ENCODE measurements around the gene CLEC11A.
A peak's percentile ranks its signal among the peaks of the same experiment; 100 is the strongest.

CLEC11A gene

DNA sequence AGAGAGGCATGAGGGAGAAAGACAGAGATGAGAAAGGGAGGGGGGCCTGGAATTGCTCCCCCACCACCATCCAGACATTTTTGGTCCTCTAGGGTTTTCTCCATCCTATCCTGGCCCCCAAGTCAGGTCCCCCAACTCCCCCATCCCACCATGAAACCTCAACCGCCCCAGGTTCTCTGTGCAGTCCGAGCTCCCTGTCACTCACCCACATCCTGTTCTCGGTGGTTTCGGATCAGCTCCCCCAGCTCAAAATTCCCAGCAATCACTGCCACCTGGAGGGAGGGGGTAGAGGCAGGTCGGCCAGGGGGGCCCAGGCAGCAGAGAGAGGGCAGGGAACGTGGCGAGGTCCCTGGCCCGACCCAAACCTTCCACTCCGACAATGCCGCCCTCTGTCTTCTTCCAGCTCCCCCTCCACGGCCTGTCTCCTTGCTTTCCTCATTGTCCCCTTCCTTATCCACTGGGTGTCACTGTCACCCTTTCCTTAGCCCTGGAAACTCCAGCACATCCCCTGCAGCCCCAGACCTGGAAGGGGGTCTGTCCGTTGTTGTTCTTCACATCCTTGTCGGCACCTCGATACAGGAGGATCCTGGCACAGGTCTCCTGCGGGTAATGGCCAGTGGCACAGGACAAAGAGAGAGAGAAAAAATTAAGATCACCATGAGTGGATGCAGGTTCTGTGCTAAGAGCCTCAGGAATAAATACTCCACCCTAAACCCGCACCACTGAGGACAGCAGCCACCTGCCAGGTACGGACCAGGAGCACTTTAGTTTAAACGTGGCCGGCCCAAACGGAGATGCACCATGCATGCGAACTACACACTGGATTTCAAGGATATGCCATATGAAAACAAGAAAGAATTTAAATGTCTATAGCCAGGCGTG, 19.0 kb upstream of the CLEC11A start:
- DNase-seq (ENCODE audit: low read depth in 2 of 2, low spot score in 1 of 2) = no peak

DNA sequence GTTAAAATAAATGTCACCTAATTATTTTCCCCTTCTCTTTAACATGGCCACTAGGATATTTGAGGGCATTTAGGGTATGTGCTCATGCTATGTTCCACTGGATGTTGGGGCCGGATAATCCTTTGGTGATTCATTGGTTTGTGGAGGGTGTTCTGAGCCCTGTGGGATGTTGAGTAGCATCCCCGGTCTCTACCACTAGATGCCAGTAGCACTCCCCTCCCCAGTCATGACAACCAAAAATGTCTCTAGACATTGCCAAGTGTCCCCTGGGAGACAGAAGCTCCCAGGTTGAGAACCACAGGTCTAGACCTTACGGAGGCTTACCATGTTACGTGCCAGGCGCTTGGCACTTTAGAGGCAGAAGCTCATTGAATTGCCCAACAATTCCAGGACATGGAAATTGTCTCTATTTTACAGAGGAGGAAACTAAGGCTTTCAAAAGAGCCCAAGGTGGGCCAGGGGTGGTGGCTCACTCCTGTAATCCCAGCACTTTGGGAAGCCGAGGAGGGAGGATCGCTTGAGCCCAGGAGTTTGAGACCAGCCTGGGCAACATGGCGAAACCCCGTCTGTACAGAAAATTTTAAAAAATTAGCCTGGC, 17.6 kb upstream of the CLEC11A start:
- DNase-seq (ENCODE audit: low read depth in 2 of 2, low spot score in 1 of 2) = peak in 1 of 2 donors; percentile 7

DNA sequence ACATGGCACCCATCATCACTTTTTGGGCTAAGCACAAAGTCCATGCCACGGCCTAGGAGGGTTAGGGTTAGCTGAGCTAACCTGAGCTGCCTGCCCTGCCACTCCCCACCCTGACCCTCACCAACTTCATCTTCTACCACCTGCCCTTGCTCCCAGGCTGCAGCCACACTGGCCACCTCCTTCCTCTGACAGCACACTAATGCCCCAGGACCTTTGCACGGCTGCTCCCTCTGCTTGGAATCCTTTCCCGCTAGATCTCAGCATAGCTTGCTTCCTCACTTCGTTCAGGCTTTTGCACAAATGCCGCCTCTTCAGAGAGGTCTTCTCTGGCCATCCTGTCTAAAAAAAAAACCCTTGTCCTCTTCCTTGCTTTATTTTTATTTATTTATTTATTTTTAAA, 16.8 kb upstream of the CLEC11A start:
- DNase-seq (ENCODE audit: low read depth in 2 of 2, low spot score in 1 of 2) = no peak

DNA sequence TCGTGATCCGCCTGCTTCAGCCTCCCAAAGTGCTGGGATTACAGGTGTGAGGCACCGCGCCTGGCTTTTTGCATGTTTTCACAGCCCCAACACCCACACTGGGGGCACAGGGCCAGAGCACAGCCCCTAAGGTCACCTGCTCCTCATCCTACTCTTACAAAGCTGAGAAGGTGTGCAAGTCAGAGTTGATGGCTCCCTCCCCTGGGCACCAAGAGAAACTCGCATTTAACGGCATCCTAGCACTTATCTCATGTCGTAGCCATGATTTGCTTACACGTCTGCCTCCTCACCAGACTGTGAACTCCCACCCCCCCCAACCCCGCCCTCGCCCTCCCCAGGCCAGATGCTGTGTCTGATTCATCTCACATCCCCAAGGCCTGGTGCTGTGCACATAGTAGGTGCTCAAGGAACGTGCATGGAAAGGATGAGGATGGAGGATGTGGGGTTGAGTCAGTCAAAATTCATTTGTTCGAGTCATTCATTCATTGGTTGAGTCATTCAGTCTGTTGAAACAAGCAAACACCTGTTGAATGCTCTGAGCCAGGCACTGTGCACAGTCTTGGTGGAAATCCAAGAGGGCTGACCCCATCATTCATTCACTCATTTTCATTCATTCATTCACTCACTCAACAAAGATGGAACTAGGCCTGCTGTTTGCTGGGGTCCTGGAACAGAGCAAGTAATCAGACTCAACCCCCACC, 14.8 kb upstream of the CLEC11A start:
- DNase-seq (ENCODE audit: low read depth in 2 of 2, low spot score in 1 of 2) = no peak

- no peak for DNase-seq (ENCODE audit: low read depth in 2 of 2, low spot score in 1 of 2)
These were observed 13.1 kb upstream of the CLEC11A start for GRCh38 chr19:50710094-50710493.

DNA sequence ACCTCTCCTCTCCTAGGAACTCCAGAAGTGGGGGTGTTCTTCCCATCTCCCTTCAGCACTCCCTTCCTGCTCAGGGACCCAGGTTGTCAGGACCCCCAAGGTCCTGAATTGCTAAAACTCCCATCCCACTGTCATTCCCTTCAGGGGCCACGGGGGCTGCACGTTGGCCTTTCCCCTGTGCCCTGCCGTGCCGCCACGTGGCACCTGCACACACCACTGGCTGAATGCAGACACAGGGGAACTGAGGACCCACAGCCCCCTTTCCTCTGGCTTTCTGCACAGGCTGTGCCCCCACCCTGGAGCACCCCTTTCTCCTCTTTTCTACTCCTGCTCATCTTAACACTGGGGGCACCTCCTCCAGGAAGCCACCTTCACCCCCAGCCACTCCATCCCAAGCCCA, 12.6 kb upstream of the CLEC11A start:
- no peak for DNase-seq (ENCODE audit: low read depth in 2 of 2, low spot score in 1 of 2)

- DNase-seq (ENCODE audit: low read depth in 2 of 2, low spot score in 1 of 2) = no peak
These were observed 12.0 kb upstream of the CLEC11A start for GRCh38 chr19:50711196-50711595.

- no peak for DNase-seq (ENCODE audit: low read depth in 2 of 2, low spot score in 1 of 2)
These were observed 11.4 kb upstream of the CLEC11A start for GRCh38 chr19:50711805-50712204.

- no peak for DNase-seq (ENCODE audit: low read depth in 2 of 2, low spot score in 1 of 2)
These were observed 10.3 kb upstream of the CLEC11A start for GRCh38 chr19:50712833-50713232.

DNA sequence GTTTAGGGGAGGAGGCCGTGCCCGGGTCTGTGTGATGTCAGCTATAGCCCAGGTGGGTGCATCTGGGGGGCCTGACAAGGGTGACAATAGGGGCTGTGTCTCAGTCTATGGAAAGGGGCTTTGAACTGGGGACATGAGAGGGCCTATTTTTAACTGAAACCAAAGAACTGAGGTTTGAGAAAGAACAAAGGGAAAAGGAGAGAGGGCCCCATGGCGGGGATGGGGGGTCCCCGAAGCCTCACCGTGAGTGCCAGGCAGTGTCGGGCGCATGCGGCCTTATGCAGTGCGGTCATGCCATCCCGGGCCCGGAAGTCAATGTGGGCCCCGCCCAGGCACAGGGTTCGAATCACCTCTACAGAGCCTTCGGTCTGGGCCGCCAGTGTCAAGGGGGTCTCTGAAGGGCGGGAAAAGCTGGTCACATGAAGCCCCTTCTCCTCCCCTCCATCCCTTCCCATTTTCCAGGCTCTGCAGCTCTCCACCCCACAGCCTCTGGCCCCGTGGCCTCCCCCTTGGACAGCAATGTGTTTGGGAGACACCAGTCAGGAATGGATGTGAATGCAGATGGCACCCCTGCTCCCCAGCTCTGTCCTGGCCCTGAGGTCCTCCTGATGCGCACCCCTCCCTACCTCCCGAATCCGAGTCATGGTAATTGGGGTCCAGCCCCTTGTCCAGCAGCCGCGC, 9.5 kb upstream of the CLEC11A start:
- DNase-seq (ENCODE audit: low read depth in 2 of 2, low spot score in 1 of 2) = no peak

GRCh38 chr19:50716178-50717025, 6.8 kb upstream of the CLEC11A start:
- no peak for DNase-seq (ENCODE audit: low read depth in 2 of 2, low spot score in 1 of 2)

DNA sequence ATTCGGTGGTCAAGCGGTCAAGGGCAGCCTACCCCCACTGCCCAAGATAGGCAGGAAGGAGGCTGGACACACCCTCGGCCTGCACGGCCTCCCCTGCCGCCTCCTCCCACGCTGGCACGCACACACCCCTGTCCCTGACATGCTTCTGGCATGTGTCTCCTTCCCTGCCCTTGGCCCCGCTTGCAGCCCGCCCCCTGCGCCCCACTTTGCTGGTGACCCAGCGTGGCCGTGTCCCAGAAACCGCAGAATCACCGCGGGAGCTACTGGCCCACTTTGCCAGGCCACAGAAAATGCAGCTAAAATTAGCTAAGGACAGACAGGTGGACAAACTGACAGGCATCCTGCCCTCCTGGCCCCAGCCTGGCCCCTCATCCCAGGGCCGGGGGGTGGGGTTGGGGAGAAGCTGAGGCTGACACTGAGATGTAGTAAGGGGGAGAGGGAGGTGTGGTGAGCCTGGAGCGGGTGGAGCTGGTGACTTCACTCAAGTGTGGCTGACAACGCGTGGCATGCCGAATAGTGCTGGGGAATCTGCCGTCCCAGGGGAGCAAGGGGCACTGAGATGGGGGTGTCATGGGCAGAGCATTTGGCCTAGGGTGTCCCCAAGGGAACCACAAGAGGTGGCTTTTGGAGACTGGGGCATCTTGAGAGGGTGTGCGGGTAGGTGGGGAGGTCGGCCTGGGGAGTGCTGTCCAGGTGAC, 6.0 kb upstream of the CLEC11A start:
- no peak for DNase-seq (ENCODE audit: low read depth in 2 of 2, low spot score in 1 of 2)

- no peak for DNase-seq (ENCODE audit: low read depth in 2 of 2, low spot score in 1 of 2)
These were observed 5.3 kb upstream of the CLEC11A start for GRCh38 chr19:50717891-50718254.

GRCh38 chr19:50718255-50719118, 4.7 kb upstream of the CLEC11A start:
- DNase-seq (ENCODE audit: low read depth in 2 of 2, low spot score in 1 of 2) = no peak

- no peak for DNase-seq (ENCODE audit: low read depth in 2 of 2, low spot score in 1 of 2)
These were observed 4.1 kb upstream of the CLEC11A start for GRCh38 chr19:50719119-50719435.

DNA sequence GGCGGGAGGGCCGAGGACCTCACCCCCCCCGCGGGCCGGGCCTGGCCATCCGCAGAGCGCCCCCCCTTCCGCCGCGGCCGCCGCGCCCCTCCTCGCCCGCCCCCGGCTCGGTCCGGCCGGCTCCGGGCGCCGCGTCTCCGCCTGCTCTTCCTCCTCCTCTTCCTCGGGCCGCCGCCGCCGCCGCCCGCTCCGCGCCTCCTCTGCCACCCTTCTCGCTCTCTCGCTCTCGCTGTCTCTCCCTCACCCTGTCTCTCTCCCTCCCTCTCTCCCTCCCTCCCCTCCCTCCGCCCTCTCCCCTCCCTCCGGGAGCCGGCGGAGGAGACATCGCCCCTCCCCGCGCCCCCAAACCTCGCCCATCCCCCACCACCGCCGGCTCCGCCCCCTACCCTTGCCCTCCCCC, 3.6 kb upstream of the CLEC11A start, which contains the start of gene SHANK1:
SHANK1 (minus strand) TSS at position 237 of the 400 bp plus-strand sequence. CDS start 2,883 bp downstream, outside the sequence.
- no peak for DNase-seq (ENCODE audit: low read depth in 2 of 2, low spot score in 1 of 2)

DNA sequence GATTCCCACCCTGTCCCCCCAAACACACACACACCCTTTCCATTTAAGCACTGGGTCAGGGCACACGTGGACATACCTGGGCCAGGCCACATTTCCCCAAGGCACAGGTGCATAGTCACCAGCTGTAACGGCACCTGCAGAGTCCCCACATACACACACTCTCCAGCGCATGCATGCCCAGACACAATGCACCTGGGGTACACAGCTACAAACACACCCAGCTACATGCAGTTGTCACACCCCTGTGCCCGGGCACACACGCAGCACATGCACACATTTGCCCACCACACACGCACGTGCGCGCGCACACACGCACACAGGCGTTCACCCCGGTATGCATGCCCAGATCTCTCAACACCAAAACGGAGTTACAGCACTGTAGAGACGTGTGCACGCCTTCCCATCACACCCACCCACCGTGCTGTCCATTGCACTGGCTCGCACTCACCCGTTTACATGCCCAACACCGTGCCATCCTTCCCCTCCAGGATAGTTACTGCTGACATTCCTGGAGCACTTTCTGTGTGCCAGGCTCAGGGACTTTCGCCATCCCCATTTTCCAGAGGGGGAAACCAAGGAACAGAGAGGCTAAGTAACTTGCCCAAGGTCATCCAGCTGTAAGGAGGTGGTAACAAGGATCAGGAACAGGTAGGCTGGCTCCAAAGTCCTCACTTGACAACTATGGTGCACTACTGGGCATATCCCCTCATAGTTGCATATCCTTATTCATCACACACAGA, 2.8 kb upstream of the CLEC11A start:
- no peak for DNase-seq (ENCODE audit: low read depth in 2 of 2, low spot score in 1 of 2)

DNA sequence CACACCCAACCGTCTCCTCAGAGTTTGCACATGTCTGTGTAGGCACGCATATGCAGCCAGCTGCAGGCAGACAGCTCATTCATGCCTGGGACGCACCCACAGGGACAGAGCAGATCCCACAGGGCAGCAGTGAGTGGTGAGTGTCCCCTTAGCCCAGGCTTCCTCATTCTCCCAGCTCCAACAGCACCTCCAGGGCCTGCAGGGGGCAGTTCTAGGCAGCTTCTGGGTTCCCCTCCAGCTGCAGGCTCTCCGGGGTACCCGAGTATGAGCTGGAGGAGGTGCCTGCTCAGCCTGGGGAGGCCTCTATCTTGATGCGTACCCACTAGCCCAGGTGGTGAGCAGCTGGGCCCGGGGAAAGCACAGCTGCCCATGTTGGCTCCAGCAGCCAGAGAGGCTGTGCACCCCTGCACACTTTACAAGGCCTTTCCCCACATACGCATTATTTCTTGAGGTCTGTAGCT, 2.2 kb upstream of the CLEC11A start:
- no peak for DNase-seq (ENCODE audit: low read depth in 2 of 2, low spot score in 1 of 2)
